Measurements from ENCODE around the gene DNAL4. TPM values are rescaled to one million over a fixed set of nuclear protein-coding genes. Genes with fewer than 3 reads are reported as not detected.

DNAL4 gene
- polyA plus RNA-seq (2013): 17.2 TPM

- ChIA-PET CTCF (no interaction called here), POLR2A (no interaction called here)
- Histone ChIP-seq H3K36me3 (ENCODE audit: control insufficient read depth in 4 of 4, insufficient read depth in 4 of 4, low read length in 3 of 4) (peaks cover 0 to 13% (median 5%) of the 10 kb centered on the region in 4 experiments), H3K4me1 (ENCODE audit: control extremely low read depth in 1 of 4, control insufficient read depth in 4 of 4, insufficient read depth in 4 of 4, low read length in 3 of 4) (peaks cover 7 to 14% (median 11%) of the 10 kb centered on the region in 4 experiments), H3K27ac (ENCODE audit: insufficient read depth in 1 of 2, low read depth in 1 of 2, low read length in 2 of 2, poor library complexity in 1 of 2, severe bottlenecking in 2 of 2) (peak within 1 kb of the TSS; percentile 77 to 94), H3K4me3 (ENCODE audit: control insufficient read depth in 1 of 7, extremely low read depth in 1 of 7, insufficient read depth in 4 of 7, low read depth in 2 of 7, low read length in 6 of 7) (peak within 1 kb of the TSS; percentile 54 to 90 (median 78)), H3K9me3 (ENCODE audit: control extremely low read depth in 1 of 5, control insufficient read depth in 4 of 5, insufficient read depth in 2 of 5, low read depth in 1 of 5, low read length in 4 of 5) (peaks cover 0 to under 1% (median 0%) of the 10 kb centered on the region in 5 experiments), H3K27me3 (replicated peaks in 2 of 5; ENCODE audit: control insufficient read depth in 4 of 5, insufficient read depth in 5 of 5, low read length in 4 of 5) (peaks cover 0 to 20% (median 2%) of the 10 kb centered on the region in 5 experiments)
- DNase-seq: peak; percentile 97 to 99 (median 98)
- 0% methylated on average over 40 of the region's 47 CpGs for WGBS (ENCODE audit: insufficient coverage)
These were observed at the start of gene DNAL4 for GRCh38 chr22:38793721-38794466. Gene DNAL4 (minus strand): TSS chr22:38794143. CDS start chr22:38782731, 11,412 bp downstream.

- H3K4me1 ChIP-seq (ENCODE audit: control extremely low read depth in 1 of 4, control insufficient read depth in 4 of 4, insufficient read depth in 4 of 4, low read length in 3 of 4): peaks cover 0 to 21% (median 15%) of the 10 kb centered on the region in 4 experiments
- peak overlapping the region; percentile 11 to 68 (median 53) for H3K4me3 ChIP-seq (ENCODE audit: control insufficient read depth in 1 of 7, extremely low read depth in 1 of 7, insufficient read depth in 4 of 7, low read depth in 2 of 7, low read length in 6 of 7)
- ChIA-PET CTCF (interaction anchor here (0.7 to 2.8 kb wide), 10 partner anchors 9 to 109 kb away, joined by 3 to 10 read pairs (median 4); no protein-coding TSS in a partner anchor), POLR2A (no interaction called here)
- peak; percentile 78 to 89 (median 87) for DNase-seq
- no peaks in the 10 kb centered on the region for H3K9me3 ChIP-seq (ENCODE audit: control extremely low read depth in 1 of 5, control insufficient read depth in 4 of 5, insufficient read depth in 2 of 5, low read depth in 1 of 5, low read length in 4 of 5)
- H3K27me3 ChIP-seq (replicated peaks in 2 of 5; ENCODE audit: control insufficient read depth in 4 of 5, insufficient read depth in 5 of 5, low read length in 4 of 5): peaks cover 0 to 41% (median 35%) of the 10 kb centered on the region in 5 experiments
- no peak overlapping the region for H3K27ac ChIP-seq (ENCODE audit: insufficient read depth in 1 of 2, low read depth in 1 of 2, low read length in 2 of 2, poor library complexity in 1 of 2, severe bottlenecking in 2 of 2)
- no peaks in the 10 kb centered on the region for H3K36me3 ChIP-seq (ENCODE audit: control insufficient read depth in 4 of 4, insufficient read depth in 4 of 4, low read length in 3 of 4)
- WGBS (ENCODE audit: insufficient coverage): under 1% methylated on average over 68 of the region's 68 CpGs
These were observed 49.3 kb upstream of the DNAL4 start for GRCh38 chr22:38843201-38843656.

GRCh38 chr22:38842512-38843200 is 48.7 kb upstream of the DNAL4 start:
- 19% methylated on average over 26 of the region's 34 CpGs for WGBS (ENCODE audit: insufficient coverage)
- no peaks in the 10 kb centered on the region for H3K9me3 ChIP-seq (ENCODE audit: control extremely low read depth in 1 of 5, control insufficient read depth in 4 of 5, insufficient read depth in 2 of 5, low read depth in 1 of 5, low read length in 4 of 5)
- no peaks in the 10 kb centered on the region for H3K36me3 ChIP-seq (ENCODE audit: control insufficient read depth in 4 of 4, insufficient read depth in 4 of 4, low read length in 3 of 4)
- ChIA-PET POLR2A (no interaction called here), CTCF (interaction anchor here (0.7 to 2.8 kb wide), 11 partner anchors 10 to 118 kb away, joined by 3 to 10 read pairs (median 3); no protein-coding TSS in a partner anchor)
- no peak for DNase-seq
- peaks cover 0 to 41% (median 35%) of the 10 kb centered on the region in 5 experiments for H3K27me3 ChIP-seq (replicated peaks in 2 of 5; ENCODE audit: control insufficient read depth in 4 of 5, insufficient read depth in 5 of 5, low read length in 4 of 5)
- peaks cover 0 to 21% (median 15%) of the 10 kb centered on the region in 4 experiments for H3K4me1 ChIP-seq (ENCODE audit: control extremely low read depth in 1 of 4, control insufficient read depth in 4 of 4, insufficient read depth in 4 of 4, low read length in 3 of 4)
- H3K4me3 ChIP-seq (ENCODE audit: control insufficient read depth in 1 of 7, extremely low read depth in 1 of 7, insufficient read depth in 4 of 7, low read depth in 2 of 7, low read length in 6 of 7): peak overlapping the region in 4 of 7 experiments; percentile 34 to 68 (median 58)
- H3K27ac ChIP-seq (ENCODE audit: insufficient read depth in 1 of 2, low read depth in 1 of 2, low read length in 2 of 2, poor library complexity in 1 of 2, severe bottlenecking in 2 of 2): no peak overlapping the region

GRCh38 chr22:38841635-38842034 is 47.7 kb upstream of the DNAL4 start:
- POLR2A ChIA-PET: no interaction called here
- H3K36me3 ChIP-seq (ENCODE audit: control insufficient read depth in 4 of 4, insufficient read depth in 4 of 4, low read length in 3 of 4): no peaks in the 10 kb centered on the region
- no peak overlapping the region for H3K4me3 ChIP-seq (ENCODE audit: control insufficient read depth in 1 of 7, extremely low read depth in 1 of 7, insufficient read depth in 4 of 7, low read depth in 2 of 7, low read length in 6 of 7)
- no peak for DNase-seq
- no peaks in the 10 kb centered on the region for H3K9me3 ChIP-seq (ENCODE audit: control extremely low read depth in 1 of 5, control insufficient read depth in 4 of 5, insufficient read depth in 2 of 5, low read depth in 1 of 5, low read length in 4 of 5)
- CTCF ChIA-PET: interaction anchor here (1.4 to 1.7 kb wide), 2 partner anchors 73 to 117 kb away, joined by 3 to 6 read pairs; no protein-coding TSS in a partner anchor
- H3K27ac ChIP-seq (ENCODE audit: insufficient read depth in 1 of 2, low read depth in 1 of 2, low read length in 2 of 2, poor library complexity in 1 of 2, severe bottlenecking in 2 of 2): no peak overlapping the region
- peaks cover 0 to 43% (median 35%) of the 10 kb centered on the region in 5 experiments for H3K27me3 ChIP-seq (replicated peaks in 2 of 5; ENCODE audit: control insufficient read depth in 4 of 5, insufficient read depth in 5 of 5, low read length in 4 of 5)
- peaks cover 0 to 21% (median 15%) of the 10 kb centered on the region in 4 experiments for H3K4me1 ChIP-seq (ENCODE audit: control extremely low read depth in 1 of 4, control insufficient read depth in 4 of 4, insufficient read depth in 4 of 4, low read length in 3 of 4)
- WGBS (ENCODE audit: insufficient coverage): 90% methylated on average over 4 of the region's 5 CpGs

- Histone ChIP-seq H3K4me1 (ENCODE audit: control extremely low read depth in 1 of 4, control insufficient read depth in 4 of 4, insufficient read depth in 4 of 4, low read length in 3 of 4) (peaks cover 0 to 21% (median 15%) of the 10 kb centered on the region in 4 experiments), H3K36me3 (ENCODE audit: control insufficient read depth in 4 of 4, insufficient read depth in 4 of 4, low read length in 3 of 4) (no peaks in the 10 kb centered on the region), H3K4me3 (ENCODE audit: control insufficient read depth in 1 of 7, extremely low read depth in 1 of 7, insufficient read depth in 4 of 7, low read depth in 2 of 7, low read length in 6 of 7) (no peak overlapping the region), H3K27ac (ENCODE audit: insufficient read depth in 1 of 2, low read depth in 1 of 2, low read length in 2 of 2, poor library complexity in 1 of 2, severe bottlenecking in 2 of 2) (no peak overlapping the region), H3K9me3 (ENCODE audit: control extremely low read depth in 1 of 5, control insufficient read depth in 4 of 5, insufficient read depth in 2 of 5, low read depth in 1 of 5, low read length in 4 of 5) (no peaks in the 10 kb centered on the region), H3K27me3 (replicated peaks in 2 of 5; ENCODE audit: control insufficient read depth in 4 of 5, insufficient read depth in 5 of 5, low read length in 4 of 5) (peaks cover 0 to 43% (median 35%) of the 10 kb centered on the region in 5 experiments)
- DNase-seq: peak in 1 of 3 donors; percentile 26
- WGBS (ENCODE audit: insufficient coverage): 57% methylated on average over 6 of the region's 7 CpGs
- ChIA-PET CTCF (interaction anchor here (1.4 to 1.7 kb wide), 2 partner anchors 72 to 116 kb away, joined by 3 to 6 read pairs; no protein-coding TSS in a partner anchor), POLR2A (no interaction called here)
These were observed 47.3 kb upstream of the DNAL4 start for GRCh38 chr22:38841211-38841610.

GRCh38 chr22:38840129-38840528 is 46.2 kb upstream of the DNAL4 start:
- WGBS (ENCODE audit: insufficient coverage): 96% methylated on average over 3 of the region's 3 CpGs
- H3K27me3 ChIP-seq (replicated peaks in 2 of 5; ENCODE audit: control insufficient read depth in 4 of 5, insufficient read depth in 5 of 5, low read length in 4 of 5): peaks cover 0 to 37% (median 27%) of the 10 kb centered on the region in 5 experiments
- ChIA-PET POLR2A (interaction anchor here (0.6 kb wide), 1 partner anchor 561 kb away, joined by 3 read pairs; no protein-coding TSS in a partner anchor), CTCF (interaction anchor here (0.8 to 1.6 kb wide), 2 partner anchors 11 to 71 kb away, joined by 3 to 5 read pairs; no protein-coding TSS in a partner anchor)
- DNase-seq: no peak
- H3K9me3 ChIP-seq (ENCODE audit: control extremely low read depth in 1 of 5, control insufficient read depth in 4 of 5, insufficient read depth in 2 of 5, low read depth in 1 of 5, low read length in 4 of 5): no peaks in the 10 kb centered on the region
- peaks cover 0 to 21% (median 15%) of the 10 kb centered on the region in 4 experiments for H3K4me1 ChIP-seq (ENCODE audit: control extremely low read depth in 1 of 4, control insufficient read depth in 4 of 4, insufficient read depth in 4 of 4, low read length in 3 of 4)
- H3K36me3 ChIP-seq (ENCODE audit: control insufficient read depth in 4 of 4, insufficient read depth in 4 of 4, low read length in 3 of 4): no peaks in the 10 kb centered on the region
- H3K4me3 ChIP-seq (ENCODE audit: control insufficient read depth in 1 of 7, extremely low read depth in 1 of 7, insufficient read depth in 4 of 7, low read depth in 2 of 7, low read length in 6 of 7): no peak overlapping the region
- no peak overlapping the region for H3K27ac ChIP-seq (ENCODE audit: insufficient read depth in 1 of 2, low read depth in 1 of 2, low read length in 2 of 2, poor library complexity in 1 of 2, severe bottlenecking in 2 of 2)

Data from common myeloid progenitor, CD34-positive (primary cell).